ENCODE data around the gene SCRT2.

The SCRT2 gene

DNA sequence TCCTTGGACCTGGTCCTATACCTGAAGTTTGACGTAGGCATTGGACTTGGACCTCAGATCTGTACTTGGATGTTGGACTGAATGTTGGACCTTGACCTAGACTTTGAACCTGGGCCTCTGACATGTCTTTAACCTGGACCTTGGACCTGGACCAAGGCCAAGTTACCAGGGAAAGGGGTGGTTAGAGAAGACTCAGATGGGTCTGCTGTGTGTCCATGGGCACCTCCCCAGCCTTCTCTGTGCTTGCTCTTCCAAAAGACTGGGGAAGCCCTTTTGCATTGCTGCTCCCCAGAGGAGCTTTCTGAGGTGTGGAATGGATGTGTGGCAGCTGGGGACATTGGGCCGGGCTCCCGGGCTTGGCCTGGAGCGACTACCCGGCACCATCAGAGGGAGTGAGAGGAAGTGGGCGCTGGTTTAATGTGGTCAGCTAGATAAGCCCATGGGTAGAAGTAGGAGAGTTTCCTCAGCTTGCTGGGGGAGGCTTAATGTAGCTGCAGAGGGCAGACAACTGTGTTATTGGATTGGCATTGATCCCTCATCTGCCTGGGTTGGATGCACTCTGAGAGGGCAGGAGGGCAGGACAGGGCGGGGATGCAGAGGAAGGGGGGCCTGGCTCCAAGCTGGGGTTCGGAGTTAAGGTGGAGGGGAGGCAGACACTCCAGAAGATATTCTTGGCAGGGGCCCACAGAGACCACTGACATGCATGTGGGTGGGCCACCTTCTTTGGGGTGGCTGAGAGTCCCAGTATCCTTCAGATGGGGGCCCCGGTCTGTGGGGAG, 4.2 kb downstream of the SCRT2 start:
- no peak for TF ChIP-seq CTCF (IDR thresholded peaks at IDR 0.05; ENCODE audit: borderline replicate concordance, insufficient read depth, low read depth, low read length)
- no peak overlapping the region for H3K4me3 ChIP-seq (ENCODE audit: low read depth, low read length)

DNA sequence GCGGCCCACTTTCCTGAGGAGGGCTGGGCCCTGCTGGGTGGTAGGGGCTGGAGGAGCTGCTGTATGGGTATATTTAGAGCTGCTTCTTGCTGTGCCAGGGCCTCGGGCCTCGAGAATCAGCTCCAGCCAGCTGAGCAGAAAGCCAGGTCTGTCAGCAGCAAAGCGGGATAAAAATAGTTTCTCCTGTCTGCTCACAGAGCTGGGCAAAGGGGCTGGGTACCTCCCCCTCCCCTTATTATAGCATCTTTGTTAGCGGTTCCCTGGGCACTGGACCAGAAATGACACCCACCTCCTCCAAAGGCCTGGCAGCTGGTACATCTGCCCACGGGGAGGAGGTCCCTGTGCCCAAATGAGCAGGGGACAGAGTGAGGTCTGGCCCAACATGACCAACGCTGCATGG, 6.0 kb downstream of the SCRT2 start:
- H3K4me3 ChIP-seq (ENCODE audit: low read depth, low read length), result no peak overlapping the region
- no peak for TF ChIP-seq CTCF (IDR thresholded peaks at IDR 0.05; ENCODE audit: borderline replicate concordance, insufficient read depth, low read depth, low read length)

DNA sequence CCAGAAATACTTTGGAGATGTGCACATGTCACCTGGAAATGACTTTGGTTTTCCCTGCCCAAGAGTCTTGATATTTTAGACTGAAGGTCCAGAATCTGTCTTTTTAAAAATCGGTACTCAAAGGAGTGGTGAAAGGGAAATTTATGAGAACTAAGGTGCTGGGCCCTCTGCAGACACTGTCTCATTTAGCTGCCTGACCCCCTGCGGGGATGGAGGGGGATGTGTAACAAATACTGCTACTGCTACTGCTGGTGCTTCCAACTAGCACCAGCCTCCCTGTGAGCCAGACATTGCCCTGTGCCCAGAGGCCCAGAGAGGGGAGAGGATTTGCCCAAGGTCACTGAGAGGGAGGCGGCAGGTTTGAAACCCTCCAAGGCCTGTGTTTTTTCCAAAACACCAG, 7.0 kb downstream of the SCRT2 start:
- TF ChIP-seq CTCF (IDR thresholded peaks at IDR 0.05; ENCODE audit: borderline replicate concordance, insufficient read depth, low read depth, low read length), result no peak
- no peak overlapping the region for H3K4me3 ChIP-seq (ENCODE audit: low read depth, low read length)

GRCh38 chr20:668050-668449, 7.6 kb downstream of the SCRT2 start:
- TF ChIP-seq CTCF (IDR thresholded peaks at IDR 0.05; ENCODE audit: borderline replicate concordance, insufficient read depth, low read depth, low read length), result no peak
- no peak overlapping the region for H3K4me3 ChIP-seq (ENCODE audit: low read depth, low read length)

GRCh38 chr20:667351-668034, 8.1 kb downstream of the SCRT2 start:
- TF ChIP-seq CTCF (IDR thresholded peaks at IDR 0.05; ENCODE audit: borderline replicate concordance, insufficient read depth, low read depth, low read length), result peak; percentile 91
- H3K4me3 ChIP-seq (ENCODE audit: low read depth, low read length), result no peak overlapping the region

DNA sequence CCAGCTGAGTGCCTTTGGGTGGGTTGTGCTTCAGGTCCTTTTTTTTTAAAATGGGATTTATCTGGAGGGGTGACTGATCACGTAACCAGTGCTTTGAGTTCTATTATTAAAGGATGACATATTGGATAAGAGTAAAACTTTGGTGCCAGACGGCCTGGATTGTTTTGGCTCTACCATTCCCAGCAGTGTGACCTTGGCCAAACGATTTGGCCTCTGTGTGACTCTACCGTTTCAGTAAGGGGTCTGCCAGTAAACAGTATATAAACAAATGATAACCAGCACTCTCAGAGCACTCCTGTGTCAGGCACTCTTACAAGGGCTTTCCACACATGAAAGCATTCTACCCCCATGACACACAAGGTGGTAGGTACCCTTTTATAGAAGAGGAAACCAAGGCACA, 8.7 kb downstream of the SCRT2 start:
- TF ChIP-seq CTCF (IDR thresholded peaks at IDR 0.05; ENCODE audit: borderline replicate concordance, insufficient read depth, low read depth, low read length), result no peak

DNA sequence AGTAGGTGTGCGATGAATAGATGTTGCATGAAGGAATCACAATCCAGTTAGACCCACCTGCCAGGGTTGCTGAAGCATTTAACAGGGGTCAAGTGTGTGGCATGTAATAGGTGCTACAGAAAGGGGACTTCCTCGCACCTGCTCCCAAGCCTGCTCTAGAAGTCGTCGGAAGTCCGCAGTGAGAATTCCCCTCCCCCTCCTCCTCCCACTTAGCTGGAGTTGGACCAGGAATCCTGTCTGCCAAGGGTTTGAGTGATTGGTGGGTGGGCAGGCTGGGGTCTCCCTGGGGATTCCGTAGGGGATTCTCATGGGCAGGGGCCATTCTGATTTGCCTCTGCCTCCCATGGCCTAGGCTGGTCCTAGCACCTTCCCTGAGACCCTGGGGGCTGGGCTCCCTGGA, 10.3 kb downstream of the SCRT2 start:
- no peak for TF ChIP-seq CTCF (IDR thresholded peaks at IDR 0.05; ENCODE audit: borderline replicate concordance, insufficient read depth, low read depth, low read length)
- no peak overlapping the region for H3K4me3 ChIP-seq (ENCODE audit: low read depth, low read length)

More for the DNA sequence above, 8.7 kb downstream of the SCRT2 start:
- no peak overlapping the region for H3K4me3 ChIP-seq (ENCODE audit: low read depth, low read length)

Measured in GM12875 (cell line).